IMR-90 (cell line): ENCODE data around the gene DUOX1. TPM values are rescaled to one million over a fixed set of nuclear protein-coding genes. Genes with fewer than 3 reads are reported as not detected.

Source experiments
- ATAC-seq: fragments of 200-7000 bp; cut with Tn5 transposase; 2 replicates; pipeline ENCODE4 v1.9.1; 2020; ENCODE audit warnings: low read depth, mild to moderate bottlenecking, moderate library complexity
- BruUV-seq: library from RNA; stranded (reverse); fragments of 400-500 nt; replicated peaks from 2 replicates; lab custom pipeline; 2021; lab: Mats Ljungman, UMichigan
- CTCF ChIA-PET: fragments of 300-600 bp; formaldehyde crosslinking; extraction: SDS; loops from one replicate; lab custom pipeline; 2021; ENCODE audit warnings: antibody characterized with exemption; lab: Yijun Ruan, JAX
- POLR2A ChIA-PET: fragments of 300-600 bp; sonication (Branson Sonifier 250); formaldehyde crosslinking; loops from one replicate; lab custom pipeline; 2022; ENCODE audit warnings: antibody characterized with exemption; ENCODE audit not compliant: unreplicated experiment; lab: Charles Lee
- DNase-seq: peaks from one replicate; pipeline ENCODE4 v3.0.0; 2013
- H2AFZ ChIP-seq: replicated peaks from 2 replicates; pipeline ENCODE3; 2013; ENCODE audit warnings: low read length, mild to moderate bottlenecking; ENCODE audit not compliant: poor library complexity
- H2AK5ac ChIP-seq: 2 replicates; pipeline ENCODE4 v1.6.1; 2013; ENCODE audit warnings: low read depth, low read length, inconsistent platforms
- H2AK9ac ChIP-seq: replicated peaks from 2 replicates; pipeline ENCODE3; 2013; ENCODE audit warnings: mild to moderate bottlenecking, low read depth, low read length, moderate library complexity; ENCODE audit not compliant: poor library complexity
- H2BK120ac ChIP-seq: 2 replicates; pipeline ENCODE4 v1.6.1; 2013; ENCODE audit warnings: low read depth, low read length, inconsistent platforms
- H2BK15ac ChIP-seq: 3 replicates; pipeline ENCODE4 v1.6.1; 2013; ENCODE audit warnings: low read depth, low read length, inconsistent platforms
- H2BK20ac ChIP-seq: 2 replicates; pipeline ENCODE4 v1.6.1; 2013; ENCODE audit warnings: low read depth, mild to moderate bottlenecking, inconsistent platforms, low read length, moderate library complexity
- H2BK5ac ChIP-seq: 2 replicates; pipeline ENCODE4 v1.6.1; 2013; ENCODE audit warnings: mild to moderate bottlenecking, low read depth, low read length, inconsistent platforms; ENCODE audit not compliant: poor library complexity, severe bottlenecking
- H3K14ac ChIP-seq: replicated peaks from 2 replicates; pipeline ENCODE4 v1.6.1; 2013; ENCODE audit warnings: low read depth, low read length, inconsistent platforms
- H3K18ac ChIP-seq: 2 replicates; pipeline ENCODE4 v1.6.1; 2013; ENCODE audit warnings: low read depth, low read length, control low read depth
- H3K23ac ChIP-seq: 2 replicates; pipeline ENCODE4 v1.6.1; 2013; ENCODE audit warnings: low read depth, low read length, inconsistent platforms
- H3K27ac ChIP-seq: 2 replicates; pipeline ENCODE4 v1.5.1; 2013; ENCODE audit warnings: mild to moderate bottlenecking, control low read depth, low read length; ENCODE audit not compliant: insufficient read depth
- H3K27me3 ChIP-seq: 2 replicates; pipeline ENCODE4 v1.6.1; 2013; ENCODE audit warnings: low read length; ENCODE audit not compliant: control insufficient read depth, insufficient read depth
- H3K36me3 ChIP-seq: 2 replicates; pipeline ENCODE4 v1.6.1; 2013; ENCODE audit warnings: low read length, mixed read lengths; ENCODE audit not compliant: control insufficient read depth, insufficient read depth
- H3K4ac ChIP-seq: 2 replicates; pipeline ENCODE4 v1.6.1; 2013; ENCODE audit warnings: low read depth, low read length, inconsistent platforms
- H3K4me1 ChIP-seq: 2 replicates; pipeline ENCODE4 v1.6.1; 2013; ENCODE audit warnings: low read length, mixed read lengths; ENCODE audit not compliant: control insufficient read depth, insufficient read depth
- H3K4me2 ChIP-seq: 2 replicates; pipeline ENCODE4 v1.6.1; 2013; ENCODE audit warnings: low read depth, mild to moderate bottlenecking, control low read depth, low read length, moderate library complexity
- H3K4me3 ChIP-seq: 2 replicates; pipeline ENCODE4 v1.5.1; 2013; ENCODE audit warnings: low read depth, mild to moderate bottlenecking, control low read depth, low read length, moderate library complexity; ENCODE audit not compliant: insufficient read depth
- H3K56ac ChIP-seq: 2 replicates; pipeline ENCODE4 v1.6.1; 2013; ENCODE audit warnings: low read length, inconsistent platforms; ENCODE audit not compliant: insufficient read depth; ENCODE audit errors: extremely low read depth
- H3K79me1 ChIP-seq, 2 experiments: 2 replicates each; pipeline ENCODE4 v1.6.1; 2013; ENCODE audit warnings: low read length in 2 of 2, inconsistent platforms in 1 of 2, low read depth in 1 of 2
- H3K9ac ChIP-seq: 2 replicates; pipeline ENCODE4 v1.6.1; 2013; ENCODE audit warnings: low read depth, low read length, control low read depth
- H3K9me1 ChIP-seq: 2 replicates; pipeline ENCODE4 v1.6.1; 2013; ENCODE audit warnings: low read length, inconsistent platforms; ENCODE audit not compliant: insufficient read depth
- H3K9me3 ChIP-seq: 2 replicates; pipeline ENCODE4 v1.6.1; 2013; ENCODE audit warnings: low read length; ENCODE audit not compliant: control insufficient read depth, insufficient read depth
- H4K20me1 ChIP-seq: 2 replicates; pipeline ENCODE4 v1.6.1; 2013; ENCODE audit warnings: low read length, inconsistent platforms; ENCODE audit not compliant: insufficient read depth
- H4K5ac ChIP-seq: 2 replicates; pipeline ENCODE4 v1.6.1; 2013; ENCODE audit warnings: mild to moderate bottlenecking, low read depth, low read length, control low read depth
- H4K8ac ChIP-seq, 2 experiments: 2 replicates each; pipeline ENCODE4 v1.6.1; 2013; ENCODE audit warnings: low read depth in 2 of 2, low read length in 2 of 2, control low read depth in 1 of 2, inconsistent platforms in 1 of 2
- H4K91ac ChIP-seq: 2 replicates; pipeline ENCODE4 v1.6.1; 2013; ENCODE audit warnings: low read depth, low read length, inconsistent platforms; ENCODE audit not compliant: insufficient read depth
- BHLHE40 ChIP-seq: fragments of 150-350 bp; IDR thresholded peaks from 2 replicates; pipeline ENCODE4 v1.6.1; 2016; ENCODE audit warnings: mild to moderate bottlenecking, low read depth, low read length
- CEBPB ChIP-seq: IDR thresholded peaks from 2 replicates; pipeline ENCODE4 v1.6.1; 2012; ENCODE audit warnings: low read depth, low read length, improper control_type of control experiment
- CHD1 ChIP-seq: IDR thresholded peaks from 2 replicates; pipeline ENCODE4 v1.6.1; 2012; ENCODE audit warnings: low read depth, low read length, improper control_type of control experiment
- CTCF ChIP-seq: conservative IDR thresholded peaks from 2 replicates; pipeline ENCODE4 v1.5.1; 2012; ENCODE audit warnings: mild to moderate bottlenecking, low read depth, low read length, improper control_type of control experiment
- ELK1 ChIP-seq: fragments of 150-350 bp; IDR thresholded peaks from 2 replicates; pipeline ENCODE4 v1.6.1; 2016; ENCODE audit warnings: low read depth, mild to moderate bottlenecking, low read length, moderate library complexity, borderline replicate concordance
- FOS ChIP-seq: fragments of 150-350 bp; IDR thresholded peaks from 2 replicates; pipeline ENCODE4 v1.6.1; 2016; ENCODE audit warnings: low read depth, low read length
- MAFK ChIP-seq: IDR thresholded peaks from 2 replicates; pipeline ENCODE4 v1.6.1; 2012; ENCODE audit warnings: low read depth, low read length, improper control_type of control experiment
- MAZ ChIP-seq: IDR thresholded peaks from 2 replicates; pipeline ENCODE4 v1.6.1; 2012; ENCODE audit warnings: low read depth, mild to moderate bottlenecking, low read length, improper control_type of control experiment, moderate library complexity, borderline replicate concordance
- MXI1 ChIP-seq: IDR thresholded peaks from 2 replicates; pipeline ENCODE4 v1.6.1; 2012; ENCODE audit warnings: low read depth, mild to moderate bottlenecking, low read length, moderate library complexity, borderline replicate concordance
- NFE2L2 ChIP-seq: fragments of 150-350 bp; IDR thresholded peaks from 2 replicates; pipeline ENCODE4 v1.6.1; 2016; ENCODE audit warnings: low read depth, mild to moderate bottlenecking, low read length
- POLR2A ChIP-seq: IDR thresholded peaks from 2 replicates; pipeline ENCODE4 v1.6.1; 2012; ENCODE audit warnings: mild to moderate bottlenecking, low read depth, low read length
- RAD21 ChIP-seq: IDR thresholded peaks from 2 replicates; pipeline ENCODE4 v1.6.1; 2012; ENCODE audit warnings: low read length, improper control_type of control experiment
- RCOR1 ChIP-seq: IDR thresholded peaks from 2 replicates; pipeline ENCODE4 v1.6.1; 2012; ENCODE audit warnings: mild to moderate bottlenecking, low read length, improper control_type of control experiment; ENCODE audit not compliant: insufficient replicate concordance
- RFX5 ChIP-seq: IDR thresholded peaks from 2 replicates; pipeline ENCODE4 v1.8.0; 2012; ENCODE audit warnings: low read depth, mild to moderate bottlenecking, low read length, moderate library complexity
- SMC3 ChIP-seq: fragments of 150-350 bp; IDR thresholded peaks from 2 replicates; pipeline ENCODE4 v1.6.1; 2016; ENCODE audit warnings: low read depth, mild to moderate bottlenecking, antibody characterized with exemption, low read length, moderate library complexity
- USF2 ChIP-seq: fragments of 150-350 bp; IDR thresholded peaks from 2 replicates; pipeline ENCODE4 v1.6.1; 2017; ENCODE audit warnings: mild to moderate bottlenecking, antibody characterized with exemption, low read length, low read depth
- WGBS, 2 experiments: methylation state at CpG; one replicate each; pipeline versions ENCODE4 v1.1.5 to v1.1.7; 2013; ENCODE audit warnings: missing lambda C conversion rate in 2 of 2; ENCODE audit not compliant: insufficient read length in 1 of 2; ENCODE audit errors: extremely low coverage in 2 of 2; 5-methylcytosine and 5-hydroxymethylcytosine counted together
- dilution Hi-C: fragments of 300-500 bp; cut with HindIII; formaldehyde crosslinking; loops from one replicate; pipeline ENCODE4 v1.14.3; 2018; ENCODE audit warnings: low sequenced_read_pairs; ENCODE audit not compliant: unreplicated experiment
- in situ Hi-C: fragments of 300-500 bp; cut with MboI; formaldehyde crosslinking; loops from 3 replicates; pipeline ENCODE4 v1.14.3; 2019; ENCODE audit warnings: low sequenced_read_pairs, inconsistent platforms, mixed read lengths
- intact Hi-C: fragments of 100-400 bp; cut with micrococcal nuclease; formaldehyde crosslinking; loops from 2 replicates; pipeline ENCODE4 v1.10.0; 2022
- polyA plus RNA-seq, 3 experiments: library from polyadenylated mRNA; depleted of rRNA; stranded (reverse); fragments of >200 nt; gene quantifications; 2 replicates each; pipeline ENCODE4 v1.2.3, GENCODE V29; 2012; ENCODE audit warnings: low replicate concordance in 1 of 3
- total RNA-seq: library from RNA; depleted of rRNA; stranded (reverse); fragments of >200 nt; gene quantifications from 2 replicates; pipeline ENCODE4 v1.2.3, GENCODE V29; 2012

The DUOX1 gene
- total and polyA plus RNA-seq, 2 of the 4 experiments (the other 2 are of a cell fraction) = not detected

GRCh38 chr15:45132844-45133560 is 3.2 kb downstream of the DUOX1 start:
- Histone ChIP-seq H3K4me1 (no peaks in the 10 kb centered on the region; the same call in 1 of the 2 replicates), H3K79me1 (no peaks in the 10 kb centered on the region), H3K9me1 (no peaks in the 10 kb centered on the region), H3K23ac (no peak overlapping the region), H2AFZ (no peak overlapping the region), H2AK9ac (no peak overlapping the region), H3K27me3 (peaks cover 85% of the 10 kb centered on the region), H2BK15ac (no peak overlapping the region), H4K20me1 (no peaks in the 10 kb centered on the region), H2BK120ac (no peak overlapping the region), H2AK5ac (no peak overlapping the region), H3K14ac (no peak overlapping the region), H4K5ac (no peak overlapping the region), H2BK5ac (no peak overlapping the region), H3K4me3 (no peak overlapping the region), H4K91ac (no peak overlapping the region), H3K9me3 (peaks cover 3% of the 10 kb centered on the region; the same call in 1 of the 2 replicates), H3K27ac (no peak overlapping the region), H3K9ac (no peak overlapping the region), H2BK20ac (no peak overlapping the region), H3K4me2 (no peak overlapping the region), H3K4ac (no peak overlapping the region), H4K8ac (no peak overlapping the region), H3K56ac (no peak overlapping the region), H3K18ac (no peak overlapping the region), H3K36me3 (no peaks in the 10 kb centered on the region)
- no CpG with 5 or more reads among the region's 3 CpGs for WGBS, 2 experiments
- POLR2A ChIA-PET = no interaction called here
- intact Hi-C loops (no loop called here), dilution Hi-C loops (no loop called here), in situ Hi-C loops (no loop called here)
- ATAC-seq = no peak
- no TSS peak for BruUV-seq
- CTCF ChIA-PET = interaction anchor here (1.9 kb wide), 1 partner anchor 15 kb away, joined by 11 read pairs; no protein-coding TSS in a partner anchor
- DNase-seq = no peak
- TF ChIP-seq MAFK = no peak
- TF ChIP-seq NFE2L2 = no peak
- TF ChIP-seq SMC3 = no peak
- no peak for TF ChIP-seq MXI1
- TF ChIP-seq BHLHE40 = no peak
- TF ChIP-seq RFX5 = no peak
- no peak for TF ChIP-seq CTCF
- TF ChIP-seq FOS = no peak
- no peak for TF ChIP-seq MAZ
- no peak for TF ChIP-seq CHD1
- no peak for TF ChIP-seq ELK1
- TF ChIP-seq RCOR1 = no peak
- TF ChIP-seq RAD21 = no peak
- no peak for TF ChIP-seq POLR2A
- no peak for TF ChIP-seq CEBPB
- no peak for TF ChIP-seq USF2
